ENCODE results near the gene SH2D3C.

Gene SH2D3C

GRCh38 chr9:127723444-127723843 lies 55.0 kb downstream of the SH2D3C start:
- H3K36me3 ChIP-seq (ENCODE audit: low read length), result no peaks in the 10 kb centered on the region
- no peak overlapping the region for H3K4me3 ChIP-seq (ENCODE audit: insufficient read depth, low read length, poor library complexity, severe bottlenecking)
- no peaks in the 10 kb centered on the region for H4K20me1 ChIP-seq (ENCODE audit: low read depth, low read length)
- no peak overlapping the region for H3K27ac ChIP-seq (ENCODE audit: low read depth, low read length)
- H2AFZ ChIP-seq (ENCODE audit: low read depth, low read length, severe bottlenecking), result no peak overlapping the region
- H3K4me2 ChIP-seq (ENCODE audit: low read depth, low read length, poor library complexity, severe bottlenecking), result no peak overlapping the region
- H3K9ac ChIP-seq (ENCODE audit: low read length), result no peak overlapping the region
- H3F3A ChIP-seq (ENCODE audit: insufficient read depth), result no peaks in the 10 kb centered on the region
- TF ChIP-seq, protein P1, sequence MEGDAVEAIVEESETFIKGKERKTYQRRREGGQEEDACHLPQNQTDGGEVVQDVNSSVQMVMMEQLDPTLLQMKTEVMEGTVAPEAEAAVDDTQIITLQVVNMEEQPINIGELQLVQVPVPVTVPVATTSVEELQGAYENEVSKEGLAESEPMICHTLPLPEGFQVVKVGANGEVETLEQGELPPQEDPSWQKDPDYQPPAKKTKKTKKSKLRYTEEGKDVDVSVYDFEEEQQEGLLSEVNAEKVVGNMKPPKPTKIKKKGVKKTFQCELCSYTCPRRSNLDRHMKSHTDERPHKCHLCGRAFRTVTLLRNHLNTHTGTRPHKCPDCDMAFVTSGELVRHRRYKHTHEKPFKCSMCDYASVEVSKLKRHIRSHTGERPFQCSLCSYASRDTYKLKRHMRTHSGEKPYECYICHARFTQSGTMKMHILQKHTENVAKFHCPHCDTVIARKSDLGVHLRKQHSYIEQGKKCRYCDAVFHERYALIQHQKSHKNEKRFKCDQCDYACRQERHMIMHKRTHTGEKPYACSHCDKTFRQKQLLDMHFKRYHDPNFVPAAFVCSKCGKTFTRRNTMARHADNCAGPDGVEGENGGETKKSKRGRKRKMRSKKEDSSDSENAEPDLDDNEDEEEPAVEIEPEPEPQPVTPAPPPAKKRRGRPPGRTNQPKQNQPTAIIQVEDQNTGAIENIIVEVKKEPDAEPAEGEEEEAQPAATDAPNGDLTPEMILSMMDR (IDR thresholded peaks at IDR 0.05; ENCODE audit: insufficient read depth, low read length, poor library complexity, severe bottlenecking), result no peak
- no peak for TF ChIP-seq EZH2phosphoT487 (conservative IDR thresholded peaks at IDR 0.05; ENCODE audit: low read length)
- no peaks in the 10 kb centered on the region for H3K79me2 ChIP-seq (ENCODE audit: insufficient read depth, low read length)
- no peaks in the 10 kb centered on the region for H3K9me3 ChIP-seq (ENCODE audit: insufficient read depth, low read length)
- no peaks in the 10 kb centered on the region for H3K9me2 ChIP-seq (replicated peaks; ENCODE audit: insufficient read depth, low read length)
- no peaks in the 10 kb centered on the region for H3K27me3 ChIP-seq (ENCODE audit: low read length)

DNA sequence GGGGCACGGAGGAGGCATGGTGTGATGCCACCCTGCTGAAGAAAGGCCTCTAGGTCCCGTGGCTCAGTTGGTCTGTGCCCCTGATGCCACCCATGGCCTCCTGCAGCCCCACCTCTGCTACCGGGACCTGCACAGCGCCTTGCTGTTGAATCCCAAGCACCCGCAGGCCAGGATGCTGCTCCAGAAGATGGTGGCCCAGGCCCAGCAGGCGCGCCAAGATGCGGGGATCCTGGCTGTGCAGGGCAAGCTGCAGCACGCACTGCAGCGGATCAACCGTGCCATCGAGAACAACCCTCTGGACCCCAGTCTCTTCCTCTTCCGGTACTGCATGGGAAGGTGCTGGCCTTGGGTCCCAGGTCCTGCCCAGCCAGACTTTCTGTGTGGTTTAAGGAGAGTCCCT lies 55.5 kb downstream of the SH2D3C start:
- Histone ChIP-seq H3K4me2 (ENCODE audit: low read depth, low read length, poor library complexity, severe bottlenecking) (no peak overlapping the region), H3K9me2 (replicated peaks; ENCODE audit: insufficient read depth, low read length) (no peaks in the 10 kb centered on the region), H3K27me3 (ENCODE audit: low read length) (no peaks in the 10 kb centered on the region), H3K79me2 (ENCODE audit: insufficient read depth, low read length) (no peaks in the 10 kb centered on the region), H2AFZ (ENCODE audit: low read depth, low read length, severe bottlenecking) (no peak overlapping the region), H3K36me3 (ENCODE audit: low read length) (no peaks in the 10 kb centered on the region), H4K20me1 (ENCODE audit: low read depth, low read length) (no peaks in the 10 kb centered on the region), H3F3A (ENCODE audit: insufficient read depth) (no peaks in the 10 kb centered on the region), H3K27ac (ENCODE audit: low read depth, low read length) (no peak overlapping the region), H3K9me3 (ENCODE audit: insufficient read depth, low read length) (no peaks in the 10 kb centered on the region), H3K9ac (ENCODE audit: low read length) (no peak overlapping the region), H3K4me3 (ENCODE audit: insufficient read depth, low read length, poor library complexity, severe bottlenecking) (no peak overlapping the region)
- no peak for TF ChIP-seq EZH2phosphoT487 (conservative IDR thresholded peaks at IDR 0.05; ENCODE audit: low read length)
- TF ChIP-seq, protein P1 (IDR thresholded peaks at IDR 0.05; ENCODE audit: insufficient read depth, low read length, poor library complexity, severe bottlenecking), result no peak

- H3K9ac ChIP-seq (ENCODE audit: low read length), result no peak overlapping the region
- H4K20me1 ChIP-seq (ENCODE audit: low read depth, low read length), result no peaks in the 10 kb centered on the region
- H3K27ac ChIP-seq (ENCODE audit: low read depth, low read length), result no peak overlapping the region
- H3K4me2 ChIP-seq (ENCODE audit: low read depth, low read length, poor library complexity, severe bottlenecking), result no peak overlapping the region
- no peaks in the 10 kb centered on the region for H3K9me2 ChIP-seq (replicated peaks; ENCODE audit: insufficient read depth, low read length)
- no peaks in the 10 kb centered on the region for H3K79me2 ChIP-seq (ENCODE audit: insufficient read depth, low read length)
- TF ChIP-seq, protein P1 (IDR thresholded peaks at IDR 0.05; ENCODE audit: insufficient read depth, low read length, poor library complexity, severe bottlenecking), result no peak
- no peak for TF ChIP-seq EZH2phosphoT487 (conservative IDR thresholded peaks at IDR 0.05; ENCODE audit: low read length)
- H3K36me3 ChIP-seq (ENCODE audit: low read length), result no peaks in the 10 kb centered on the region
- H3F3A ChIP-seq (ENCODE audit: insufficient read depth), result no peaks in the 10 kb centered on the region
- no peaks in the 10 kb centered on the region for H3K27me3 ChIP-seq (ENCODE audit: low read length)
- no peak overlapping the region for H3K4me3 ChIP-seq (ENCODE audit: insufficient read depth, low read length, poor library complexity, severe bottlenecking)
- no peaks in the 10 kb centered on the region for H3K9me3 ChIP-seq (ENCODE audit: insufficient read depth, low read length)
- no peak overlapping the region for H2AFZ ChIP-seq (ENCODE audit: low read depth, low read length, severe bottlenecking)
Measured at GRCh38 chr9:127722055-127722745, 56.3 kb downstream of the SH2D3C start.

Data from SU-DHL-6 (cell line).